K562 (cell line): ENCODE data around the gene SUCLG1. TPM values are rescaled to one million over a fixed set of nuclear protein-coding genes. Genes with fewer than 3 reads are reported as not detected.

Source experiments
- ATF4 ChIP-seq: fragments of 450-650 bp; formaldehyde crosslinking; IDR thresholded peaks from 2 replicates; pipeline ENCODE4 v1.4.0; 2022; ENCODE audit warnings: mild to moderate bottlenecking, moderate library complexity
- CBFA2T3 ChIP-seq: fragments of 450-650 bp; IDR thresholded peaks from 2 replicates; pipeline ENCODE4 v1.6.1; 2017
- E2F1 ChIP-seq: sonication (generic); formaldehyde crosslinking; IDR thresholded peaks from 2 replicates; pipeline ENCODE4 v1.8.1; 2023; ENCODE audit warnings: mild to moderate bottlenecking, missing genetic modification reagents, moderate library complexity
- HDAC8 ChIP-seq: fragments of 450-650 bp; IDR thresholded peaks from 2 replicates; pipeline ENCODE4 v1.6.1; 2016; ENCODE audit warnings: mild to moderate bottlenecking, missing genetic modification characterization, moderate library complexity, missing compliant biosample characterization
- HNRNPUL1 ChIP-seq: fragments of 200-400 bp; formaldehyde crosslinking; IDR thresholded peaks from 2 replicates; pipeline ENCODE4 v1.6.1; 2017; ENCODE audit warnings: low read length
- KHSRP ChIP-seq: fragments of 450-650 bp; IDR thresholded peaks from 2 replicates; pipeline ENCODE4 v1.6.1; 2017
- OTX1 ChIP-seq: fragments of 450-650 bp; formaldehyde crosslinking; IDR thresholded peaks from 2 replicates; pipeline ENCODE4 v1.4.0; 2022; ENCODE audit warnings: mild to moderate bottlenecking
- PCBP2 ChIP-seq: fragments of 200-400 bp; formaldehyde crosslinking; IDR thresholded peaks from 2 replicates; pipeline ENCODE4 v1.6.1; 2018; ENCODE audit warnings: low read length, low read depth, mild to moderate bottlenecking, moderate library complexity; ENCODE audit not compliant: poor library complexity, severe bottlenecking
- PHB ChIP-seq: fragments of 250-450 bp; sonication (Bioruptor Pico); IDR thresholded peaks from 2 replicates; pipeline ENCODE4 v1.5.0; 2021
- SAFB2 ChIP-seq: fragments of 200-400 bp; formaldehyde crosslinking; IDR thresholded peaks from 2 replicates; pipeline ENCODE4 v1.6.1; 2018; ENCODE audit warnings: borderline replicate concordance, low read length, low read depth, moderate library complexity; ENCODE audit not compliant: severe bottlenecking
- SMARCB1 ChIP-seq: IDR thresholded peaks from 2 replicates; pipeline ENCODE4 v1.6.1; 2011; ENCODE audit warnings: improper control_type of control experiment, low read depth; ENCODE audit not compliant: insufficient read length
- ZNF280B ChIP-seq: fragments of 250-450 bp; sonication (Bioruptor Pico); IDR thresholded peaks from 2 replicates; pipeline ENCODE4 v1.5.1; 2021; ENCODE audit warnings: mild to moderate bottlenecking
- polyA plus RNA-seq, 8 experiments: library from polyadenylated mRNA; depleted of rRNA in 4 of 8; stranded (reverse) in 5 of 8; unstranded in 3 of 8; fragments of >200 nt; fragmentation: Nextera tagmentation in 2 of 8; fragmentation: Illumina TruSeq in 1 of 8; extraction: Ambion mirVana in 2 of 8; extraction: Trizol in 1 of 8; gene quantifications; 2 replicates each; pipeline versions ENCODE4 v1.2.1 to v1.2.3, GENCODE V29; 2011 to 2014; ENCODE audit warnings: inconsistent platforms in 1 of 8, missing spikeins in 1 of 8
- total RNA-seq, 7 experiments: library from RNA; depleted of rRNA in 6 of 7; stranded (reverse); fragments of >200 nt in 6 of 7; fragmentation: Illumina TruSeq in 2 of 7; extraction: Trizol in 2 of 7; gene quantifications; 2 replicates each; pipeline versions ENCODE4 v1.2.1 to v1.2.3, GENCODE V29; 2011 to 2021; ENCODE audit warnings: low replicate concordance in 1 of 7
- TF ChIP-seq, protein P1 (sequence below): IDR thresholded peaks from 2 replicates; pipeline ENCODE4 v1.6.1; 2014; ENCODE audit warnings: antibody characterized with exemption
- TF ChIP-seq, protein P2 (sequence below): sonication (generic); formaldehyde crosslinking; IDR thresholded peaks from 2 replicates; pipeline ENCODE4 v1.8.0; 2022; ENCODE audit warnings: mild to moderate bottlenecking, missing genetic modification reagents, borderline replicate concordance
- TF ChIP-seq, protein P3 (sequence below): sonication (generic); formaldehyde crosslinking; IDR thresholded peaks from 2 replicates; pipeline ENCODE4 v1.8.0; 2022; ENCODE audit warnings: mild to moderate bottlenecking, missing genetic modification reagents

The SUCLG1 gene
- total and polyA plus RNA-seq, 9 of the 15 experiments (the other 6 are each of a cell fraction or from before 2014, with no cell fraction given) = 90.5 to 325 (median 115) TPM

GRCh38 chr2:84459018-84459943, at the start of gene SUCLG1 (continued):
- TF ChIP-seq, protein P1, sequence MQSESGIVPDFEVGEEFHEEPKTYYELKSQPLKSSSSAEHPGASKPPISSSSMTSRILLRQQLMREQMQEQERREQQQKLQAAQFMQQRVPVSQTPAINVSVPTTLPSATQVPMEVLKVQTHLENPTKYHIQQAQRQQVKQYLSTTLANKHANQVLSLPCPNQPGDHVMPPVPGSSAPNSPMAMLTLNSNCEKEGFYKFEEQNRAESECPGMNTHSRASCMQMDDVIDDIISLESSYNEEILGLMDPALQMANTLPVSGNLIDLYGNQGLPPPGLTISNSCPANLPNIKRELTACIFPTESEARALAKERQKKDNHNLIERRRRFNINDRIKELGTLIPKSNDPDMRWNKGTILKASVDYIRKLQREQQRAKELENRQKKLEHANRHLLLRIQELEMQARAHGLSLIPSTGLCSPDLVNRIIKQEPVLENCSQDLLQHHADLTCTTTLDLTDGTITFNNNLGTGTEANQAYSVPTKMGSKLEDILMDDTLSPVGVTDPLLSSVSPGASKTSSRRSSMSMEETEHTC = no peak
- TF ChIP-seq ATF4 (CRISPR knock-in tag) (no peak), PCBP2 (no peak), PHB (CRISPR knock-in tag) (no peak), OTX1 (CRISPR knock-in tag) (no peak), KHSRP (no peak), HNRNPUL1 (no peak), E2F1 (CRISPR knock-in tag) (no peak), ZNF280B (CRISPR knock-in tag) (no peak), HDAC8 (tag) (no peak), SMARCB1 (no peak), SAFB2 (no peak), CBFA2T3 (no peak)
- TF ChIP-seq, protein P2, sequence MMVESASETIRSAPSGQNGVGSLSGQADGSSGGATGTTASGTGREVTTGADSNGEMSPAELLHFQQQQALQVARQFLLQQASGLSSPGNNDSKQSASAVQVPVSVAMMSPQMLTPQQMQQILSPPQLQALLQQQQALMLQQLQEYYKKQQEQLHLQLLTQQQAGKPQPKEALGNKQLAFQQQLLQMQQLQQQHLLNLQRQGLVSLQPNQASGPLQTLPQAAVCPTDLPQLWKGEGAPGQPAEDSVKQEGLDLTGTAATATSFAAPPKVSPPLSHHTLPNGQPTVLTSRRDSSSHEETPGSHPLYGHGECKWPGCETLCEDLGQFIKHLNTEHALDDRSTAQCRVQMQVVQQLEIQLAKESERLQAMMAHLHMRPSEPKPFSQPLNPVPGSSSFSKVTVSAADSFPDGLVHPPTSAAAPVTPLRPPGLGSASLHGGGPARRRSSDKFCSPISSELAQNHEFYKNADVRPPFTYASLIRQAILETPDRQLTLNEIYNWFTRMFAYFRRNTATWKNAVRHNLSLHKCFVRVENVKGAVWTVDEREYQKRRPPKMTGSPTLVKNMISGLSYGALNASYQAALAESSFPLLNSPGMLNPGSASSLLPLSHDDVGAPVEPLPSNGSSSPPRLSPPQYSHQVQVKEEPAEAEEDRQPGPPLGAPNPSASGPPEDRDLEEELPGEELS (CRISPR knock-in tag) = no peak
- TF ChIP-seq, protein P3, sequence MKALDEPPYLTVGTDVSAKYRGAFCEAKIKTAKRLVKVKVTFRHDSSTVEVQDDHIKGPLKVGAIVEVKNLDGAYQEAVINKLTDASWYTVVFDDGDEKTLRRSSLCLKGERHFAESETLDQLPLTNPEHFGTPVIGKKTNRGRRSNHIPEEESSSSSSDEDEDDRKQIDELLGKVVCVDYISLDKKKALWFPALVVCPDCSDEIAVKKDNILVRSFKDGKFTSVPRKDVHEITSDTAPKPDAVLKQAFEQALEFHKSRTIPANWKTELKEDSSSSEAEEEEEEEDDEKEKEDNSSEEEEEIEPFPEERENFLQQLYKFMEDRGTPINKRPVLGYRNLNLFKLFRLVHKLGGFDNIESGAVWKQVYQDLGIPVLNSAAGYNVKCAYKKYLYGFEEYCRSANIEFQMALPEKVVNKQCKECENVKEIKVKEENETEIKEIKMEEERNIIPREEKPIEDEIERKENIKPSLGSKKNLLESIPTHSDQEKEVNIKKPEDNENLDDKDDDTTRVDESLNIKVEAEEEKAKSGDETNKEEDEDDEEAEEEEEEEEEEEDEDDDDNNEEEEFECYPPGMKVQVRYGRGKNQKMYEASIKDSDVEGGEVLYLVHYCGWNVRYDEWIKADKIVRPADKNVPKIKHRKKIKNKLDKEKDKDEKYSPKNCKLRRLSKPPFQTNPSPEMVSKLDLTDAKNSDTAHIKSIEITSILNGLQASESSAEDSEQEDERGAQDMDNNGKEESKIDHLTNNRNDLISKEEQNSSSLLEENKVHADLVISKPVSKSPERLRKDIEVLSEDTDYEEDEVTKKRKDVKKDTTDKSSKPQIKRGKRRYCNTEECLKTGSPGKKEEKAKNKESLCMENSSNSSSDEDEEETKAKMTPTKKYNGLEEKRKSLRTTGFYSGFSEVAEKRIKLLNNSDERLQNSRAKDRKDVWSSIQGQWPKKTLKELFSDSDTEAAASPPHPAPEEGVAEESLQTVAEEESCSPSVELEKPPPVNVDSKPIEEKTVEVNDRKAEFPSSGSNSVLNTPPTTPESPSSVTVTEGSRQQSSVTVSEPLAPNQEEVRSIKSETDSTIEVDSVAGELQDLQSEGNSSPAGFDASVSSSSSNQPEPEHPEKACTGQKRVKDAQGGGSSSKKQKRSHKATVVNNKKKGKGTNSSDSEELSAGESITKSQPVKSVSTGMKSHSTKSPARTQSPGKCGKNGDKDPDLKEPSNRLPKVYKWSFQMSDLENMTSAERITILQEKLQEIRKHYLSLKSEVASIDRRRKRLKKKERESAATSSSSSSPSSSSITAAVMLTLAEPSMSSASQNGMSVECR (CRISPR knock-in tag) = no peak; the same call in 1 of the 2 replicates
